ENCODE data around the gene SPATA32. TPM values are rescaled to one million over a fixed set of nuclear protein-coding genes. Genes with fewer than 3 reads are reported as not detected.

The SPATA32 gene
- total RNA-seq, 3 donors from 2014 or later: 0.44 TPM; not detected in 2

DNA sequence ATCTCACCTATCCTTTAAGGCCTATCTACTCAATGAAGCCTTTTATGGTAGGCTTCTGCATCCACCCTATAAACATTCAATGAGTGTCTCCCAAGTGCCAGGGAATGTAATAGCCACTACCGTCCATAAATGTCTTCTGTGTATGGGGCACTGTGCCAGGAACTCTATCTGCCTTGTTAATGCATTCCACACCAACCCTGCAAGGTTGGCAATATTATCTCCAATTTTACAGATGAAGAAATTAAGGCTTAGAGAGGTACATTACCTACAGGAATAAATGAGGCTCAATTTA, 34.9 kb upstream of the SPATA32 start:
- no peaks in the 10 kb centered on the region for H3K27me3 ChIP-seq
- H3K9me3 ChIP-seq: no peaks in the 10 kb centered on the region
- DNase-seq (ENCODE audit: low spot score in 2 of 2): no peak
- TF ChIP-seq, protein P1, sequence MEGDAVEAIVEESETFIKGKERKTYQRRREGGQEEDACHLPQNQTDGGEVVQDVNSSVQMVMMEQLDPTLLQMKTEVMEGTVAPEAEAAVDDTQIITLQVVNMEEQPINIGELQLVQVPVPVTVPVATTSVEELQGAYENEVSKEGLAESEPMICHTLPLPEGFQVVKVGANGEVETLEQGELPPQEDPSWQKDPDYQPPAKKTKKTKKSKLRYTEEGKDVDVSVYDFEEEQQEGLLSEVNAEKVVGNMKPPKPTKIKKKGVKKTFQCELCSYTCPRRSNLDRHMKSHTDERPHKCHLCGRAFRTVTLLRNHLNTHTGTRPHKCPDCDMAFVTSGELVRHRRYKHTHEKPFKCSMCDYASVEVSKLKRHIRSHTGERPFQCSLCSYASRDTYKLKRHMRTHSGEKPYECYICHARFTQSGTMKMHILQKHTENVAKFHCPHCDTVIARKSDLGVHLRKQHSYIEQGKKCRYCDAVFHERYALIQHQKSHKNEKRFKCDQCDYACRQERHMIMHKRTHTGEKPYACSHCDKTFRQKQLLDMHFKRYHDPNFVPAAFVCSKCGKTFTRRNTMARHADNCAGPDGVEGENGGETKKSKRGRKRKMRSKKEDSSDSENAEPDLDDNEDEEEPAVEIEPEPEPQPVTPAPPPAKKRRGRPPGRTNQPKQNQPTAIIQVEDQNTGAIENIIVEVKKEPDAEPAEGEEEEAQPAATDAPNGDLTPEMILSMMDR (IDR thresholded peaks at IDR 0.05): no peak
- TF ChIP-seq POLR2A (IDR thresholded peaks at IDR 0.05) (no peak), POLR2AphosphoS5 (IDR thresholded peaks at IDR 0.05) (no peak)
- H3K4me3 ChIP-seq: no peak overlapping the region
- H3K4me1 ChIP-seq: peaks cover 15 to 59% of the 10 kb centered on the region in 2 donors
- intact Hi-C loops (cut with DNase I; ENCODE audit: low total_unique reads): no loop called here
- peak overlapping the region; percentile 40 to 81 for H3K27ac ChIP-seq
- H3K36me3 ChIP-seq: no peaks in the 10 kb centered on the region

DNA sequence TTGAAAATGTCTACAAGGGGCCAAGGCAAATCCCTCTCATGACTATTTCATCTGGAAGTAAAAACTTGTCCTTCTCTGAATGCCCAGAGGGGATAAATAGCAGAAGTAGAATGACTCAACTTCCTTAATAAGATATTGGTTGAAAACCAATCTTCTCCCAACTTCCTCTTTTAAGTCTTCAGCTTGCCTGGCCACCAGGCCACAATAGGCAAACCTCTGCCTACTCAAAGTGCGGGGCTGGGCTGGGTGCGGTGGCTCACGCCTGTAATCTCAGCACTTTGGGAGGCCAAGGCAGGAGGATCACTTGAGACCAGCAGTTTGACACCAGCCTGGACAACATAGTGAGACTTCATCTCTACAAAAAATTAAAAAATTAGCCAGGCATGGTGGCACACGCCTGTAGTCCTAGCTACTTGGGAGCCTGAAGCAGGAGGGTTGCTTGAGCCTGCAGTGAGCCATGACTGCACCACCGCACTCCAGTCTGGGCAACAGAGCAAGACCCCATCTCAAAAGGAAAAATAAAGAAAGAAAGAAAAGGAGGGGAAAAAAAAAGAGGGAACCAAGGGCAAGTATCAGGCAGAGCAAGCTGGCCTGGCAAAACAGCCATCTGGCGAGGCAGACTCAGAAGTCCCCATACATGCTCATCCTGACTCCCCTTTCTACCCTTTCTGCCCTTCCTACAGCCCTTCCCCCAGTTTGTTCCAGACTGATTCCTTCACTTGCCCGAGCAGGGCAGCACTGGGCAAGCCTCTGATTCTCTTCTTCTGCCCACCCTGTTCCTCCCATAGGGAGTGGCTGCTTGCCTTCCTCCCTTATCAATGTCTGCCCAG, 34.3 kb upstream of the SPATA32 start:
- TF ChIP-seq POLR2AphosphoS5 (IDR thresholded peaks at IDR 0.05) (no peak), POLR2A (IDR thresholded peaks at IDR 0.05) (no peak)
- TF ChIP-seq, protein P1 (IDR thresholded peaks at IDR 0.05): no peak
- intact Hi-C loops (cut with DNase I; ENCODE audit: low total_unique reads): no loop called here
- Histone ChIP-seq H3K9me3 (no peaks in the 10 kb centered on the region), H3K27ac (peak overlapping the region; percentile 40 to 81), H3K27me3 (no peaks in the 10 kb centered on the region), H3K4me1 (peaks cover 15 to 64% of the 10 kb centered on the region in 2 donors), H3K4me3 (no peak overlapping the region), H3K36me3 (no peaks in the 10 kb centered on the region)
- DNase-seq (ENCODE audit: low spot score in 2 of 2): no peak

DNA sequence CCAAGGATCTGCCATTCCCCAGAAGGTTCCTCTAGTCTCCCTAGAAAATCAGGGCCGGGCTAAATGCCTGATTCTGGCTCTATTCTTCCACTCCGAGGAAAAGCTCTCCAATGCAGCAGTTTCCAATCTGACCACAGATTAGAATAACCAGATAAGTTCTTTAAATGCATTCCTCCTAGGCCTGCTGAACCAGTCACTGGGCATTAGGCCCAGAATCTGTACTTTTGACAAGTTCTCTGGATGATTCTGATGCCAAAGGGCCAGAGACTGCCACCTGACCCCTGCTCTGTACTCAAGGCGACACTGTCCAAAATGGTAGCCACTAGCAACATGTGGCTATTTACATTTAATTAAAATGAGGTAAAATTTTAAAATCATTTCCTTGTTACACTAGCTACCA, 32.6 kb upstream of the SPATA32 start:
- no peak for TF ChIP-seq POLR2A (IDR thresholded peaks at IDR 0.05)
- peak in 2 of 3 donors; percentile 34 to 56 for TF ChIP-seq POLR2AphosphoS5 (IDR thresholded peaks at IDR 0.05)
- Histone ChIP-seq H3K9me3 (no peaks in the 10 kb centered on the region), H3K27me3 (no peaks in the 10 kb centered on the region), H3K36me3 (no peaks in the 10 kb centered on the region), H3K4me3 (no peak overlapping the region), H3K4me1 (peaks cover 15 to 76% of the 10 kb centered on the region in 2 donors), H3K27ac (peak overlapping the region; percentile 81 to 85)
- peak; percentile 63 to 77 for DNase-seq (ENCODE audit: low spot score in 2 of 2)
- intact Hi-C loops (cut with DNase I; ENCODE audit: low total_unique reads): no loop called here

DNA sequence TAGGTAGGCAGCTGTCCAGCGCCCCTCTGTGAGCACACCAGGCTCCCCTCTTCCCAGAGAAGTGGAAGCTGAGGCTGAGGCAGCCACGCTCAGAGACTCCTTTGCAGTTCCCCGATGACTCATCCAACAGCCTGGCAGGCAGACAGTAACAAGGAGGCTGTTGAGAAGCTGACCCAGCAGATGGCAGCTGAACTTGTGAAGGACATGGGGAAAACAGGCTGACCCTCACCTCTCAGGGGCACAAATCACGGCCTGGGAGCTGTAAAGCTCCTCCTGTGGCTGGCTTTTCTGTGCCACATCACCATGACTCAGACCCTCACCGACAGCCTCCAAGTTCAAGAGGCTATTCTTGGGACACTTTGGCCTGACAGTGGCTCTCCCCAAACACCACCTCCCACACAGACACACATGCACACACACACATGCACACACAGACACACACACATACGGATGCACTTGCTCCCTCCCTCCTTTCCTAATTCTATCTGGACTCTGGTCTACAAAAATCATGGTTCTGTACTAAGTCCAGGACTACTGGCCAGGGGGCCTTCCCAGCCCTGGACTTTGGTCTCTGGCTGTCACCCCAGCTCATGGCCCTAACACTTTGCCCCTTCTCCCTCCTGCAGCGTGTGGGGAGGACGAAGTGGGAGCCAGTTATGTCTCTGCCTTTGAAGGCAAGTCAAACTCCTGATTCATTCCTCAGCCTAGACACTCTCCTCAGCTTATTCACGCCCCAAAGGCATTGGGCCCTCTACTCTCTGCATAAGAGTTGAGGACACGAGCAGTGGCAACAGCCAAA, 31.7 kb upstream of the SPATA32 start:
- DNase-seq (ENCODE audit: low spot score in 2 of 2): peak; percentile 70 to 78
- peaks cover 15 to 69% of the 10 kb centered on the region in 2 donors for H3K4me1 ChIP-seq
- H3K27me3 ChIP-seq: no peaks in the 10 kb centered on the region
- H3K27ac ChIP-seq: peak overlapping the region; percentile 81 to 85
- no peaks in the 10 kb centered on the region for H3K9me3 ChIP-seq
- H3K36me3 ChIP-seq: no peaks in the 10 kb centered on the region
- intact Hi-C loops (cut with DNase I; ENCODE audit: low total_unique reads): no loop called here
- TF ChIP-seq POLR2A (IDR thresholded peaks at IDR 0.05) (no peak), POLR2AphosphoS5 (IDR thresholded peaks at IDR 0.05) (peak in 2 of 3 donors; percentile 47 to 54)
- TF ChIP-seq, protein P1 (IDR thresholded peaks at IDR 0.05): no peak
- peak overlapping the region in 1 of 3 donors; percentile 13 for H3K4me3 ChIP-seq

DNA sequence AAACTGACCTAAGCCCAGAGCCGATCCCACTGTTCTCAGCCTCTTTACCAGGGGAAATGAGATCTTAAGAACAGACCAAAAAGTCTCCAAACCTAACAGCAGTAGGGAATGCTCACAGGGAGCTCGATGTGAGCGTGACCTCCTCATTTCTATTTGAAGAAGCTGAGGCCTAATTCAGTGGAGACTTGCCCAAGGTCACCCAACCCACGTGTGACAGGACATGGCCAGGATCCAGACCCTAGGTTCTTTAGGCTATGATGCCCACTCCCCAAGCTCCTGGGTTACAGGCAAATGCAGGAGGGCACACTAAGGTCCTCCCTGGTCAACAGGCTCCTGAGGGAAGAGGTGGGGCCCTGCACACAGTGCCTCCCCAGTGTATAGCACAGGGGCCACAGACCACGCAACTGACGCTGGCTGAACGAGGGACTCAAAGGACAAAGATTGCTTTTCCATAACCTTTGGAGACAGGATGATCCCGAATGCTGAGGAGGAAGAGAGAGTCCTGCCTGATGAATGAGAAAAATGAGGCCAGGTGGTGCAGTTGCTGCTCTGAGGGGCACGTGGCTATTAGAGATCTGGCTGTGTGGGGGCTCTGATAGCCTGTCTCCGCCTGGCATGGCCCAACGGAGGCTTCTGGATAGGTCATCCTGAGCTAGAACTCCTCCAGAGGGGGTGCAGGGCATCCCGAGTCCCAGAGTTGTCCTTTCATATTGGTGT, 31.0 kb upstream of the SPATA32 start:
- Histone ChIP-seq H3K4me1 (peaks cover 17 to 71% of the 10 kb centered on the region in 2 donors), H3K9me3 (no peaks in the 10 kb centered on the region), H3K27ac (peak overlapping the region; percentile 81 to 85), H3K27me3 (no peaks in the 10 kb centered on the region), H3K4me3 (peak overlapping the region in 1 of 3 donors; percentile 13), H3K36me3 (no peaks in the 10 kb centered on the region)
- no peak for TF ChIP-seq POLR2A (IDR thresholded peaks at IDR 0.05)
- no peak for TF ChIP-seq POLR2AphosphoS5 (IDR thresholded peaks at IDR 0.05)
- TF ChIP-seq, protein P1 (IDR thresholded peaks at IDR 0.05): no peak
- no peak for DNase-seq (ENCODE audit: low spot score in 2 of 2)
- intact Hi-C loops (cut with DNase I; ENCODE audit: low total_unique reads): no loop called here

Measured in breast epithelium (tissue), 4 donors.